ENCODE results near the gene FPR2.
"Not testable (repeated sequence)": the region's sequence is repeated elsewhere in the genome, so short reads cannot be mapped to it uniquely, and the experiment has no call there.

Gene FPR2, protein sequence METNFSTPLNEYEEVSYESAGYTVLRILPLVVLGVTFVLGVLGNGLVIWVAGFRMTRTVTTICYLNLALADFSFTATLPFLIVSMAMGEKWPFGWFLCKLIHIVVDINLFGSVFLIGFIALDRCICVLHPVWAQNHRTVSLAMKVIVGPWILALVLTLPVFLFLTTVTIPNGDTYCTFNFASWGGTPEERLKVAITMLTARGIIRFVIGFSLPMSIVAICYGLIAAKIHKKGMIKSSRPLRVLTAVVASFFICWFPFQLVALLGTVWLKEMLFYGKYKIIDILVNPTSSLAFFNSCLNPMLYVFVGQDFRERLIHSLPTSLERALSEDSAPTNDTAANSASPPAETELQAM

DNA sequence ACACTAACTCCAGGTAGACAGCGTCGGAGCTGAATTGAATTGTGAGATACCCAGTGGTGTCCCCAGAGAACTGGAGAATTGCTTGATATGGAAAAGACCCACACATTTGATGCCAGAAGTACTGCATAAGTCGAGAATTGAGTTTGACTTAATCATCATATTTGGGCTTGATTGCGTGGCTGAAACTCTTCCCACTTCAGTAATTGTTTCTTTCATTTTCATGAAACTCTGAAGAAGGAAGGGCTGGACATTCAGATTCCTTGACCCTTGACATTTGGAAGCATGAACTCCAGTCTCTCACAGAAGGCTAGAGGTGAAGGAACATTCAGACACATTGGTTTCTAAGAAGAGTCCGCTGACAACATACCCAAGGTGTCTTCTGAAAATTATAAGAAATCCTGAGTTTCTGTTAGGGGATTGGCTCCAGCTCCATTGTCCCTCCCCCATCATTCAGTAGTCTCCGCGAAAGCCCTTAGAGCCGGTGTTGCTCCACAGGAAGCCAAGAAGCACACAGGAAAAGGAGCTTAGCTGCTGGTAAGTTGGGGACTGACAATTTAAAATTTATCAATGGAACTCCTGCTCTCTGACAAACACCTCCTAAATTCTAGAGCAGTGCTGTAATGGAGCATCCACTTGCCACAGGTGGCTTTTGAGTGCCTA is at the start of gene FPR2:
Gene FPR2, plus strand, starts transcription at position 484 of the 660 bp plus-strand sequence. CDS start 7,479 bp downstream, outside the sequence.
- no peak for DNase-seq

GRCh38 chr19:51711702-51712101 is 49.3 kb upstream of the FPR2 start:
- no peak for DNase-seq

DNA sequence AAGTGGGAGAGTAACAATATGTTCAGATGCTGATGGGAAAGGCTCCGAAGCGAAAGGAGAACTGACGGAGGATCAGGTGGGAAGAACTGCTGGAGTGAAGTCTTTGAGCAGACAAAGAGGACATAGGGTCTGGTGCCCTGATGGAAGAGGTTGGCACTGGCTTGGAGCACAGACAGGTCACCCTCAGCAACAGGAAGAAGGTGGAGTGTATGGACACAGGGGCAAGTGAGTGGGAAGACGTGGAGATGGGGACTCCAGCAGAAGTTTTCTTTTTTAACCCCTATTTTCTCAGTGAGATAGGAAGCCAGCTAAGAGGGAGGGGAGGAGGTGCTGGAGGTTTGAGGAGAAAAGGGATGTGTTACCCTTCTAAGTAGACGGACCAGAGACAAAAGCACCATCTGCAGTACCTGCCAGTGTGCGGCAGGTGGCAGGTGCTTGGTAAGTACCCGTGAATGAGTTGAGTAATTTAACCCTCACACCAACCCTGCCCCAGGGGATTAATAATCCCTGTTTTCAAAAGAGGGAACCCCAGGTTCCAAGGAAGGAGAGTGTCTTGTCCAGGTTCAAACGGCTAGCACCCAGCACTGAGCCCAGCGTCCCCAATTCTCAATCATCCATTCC is 48.4 kb upstream of the FPR2 start:
- DNase-seq: no peak

DNA sequence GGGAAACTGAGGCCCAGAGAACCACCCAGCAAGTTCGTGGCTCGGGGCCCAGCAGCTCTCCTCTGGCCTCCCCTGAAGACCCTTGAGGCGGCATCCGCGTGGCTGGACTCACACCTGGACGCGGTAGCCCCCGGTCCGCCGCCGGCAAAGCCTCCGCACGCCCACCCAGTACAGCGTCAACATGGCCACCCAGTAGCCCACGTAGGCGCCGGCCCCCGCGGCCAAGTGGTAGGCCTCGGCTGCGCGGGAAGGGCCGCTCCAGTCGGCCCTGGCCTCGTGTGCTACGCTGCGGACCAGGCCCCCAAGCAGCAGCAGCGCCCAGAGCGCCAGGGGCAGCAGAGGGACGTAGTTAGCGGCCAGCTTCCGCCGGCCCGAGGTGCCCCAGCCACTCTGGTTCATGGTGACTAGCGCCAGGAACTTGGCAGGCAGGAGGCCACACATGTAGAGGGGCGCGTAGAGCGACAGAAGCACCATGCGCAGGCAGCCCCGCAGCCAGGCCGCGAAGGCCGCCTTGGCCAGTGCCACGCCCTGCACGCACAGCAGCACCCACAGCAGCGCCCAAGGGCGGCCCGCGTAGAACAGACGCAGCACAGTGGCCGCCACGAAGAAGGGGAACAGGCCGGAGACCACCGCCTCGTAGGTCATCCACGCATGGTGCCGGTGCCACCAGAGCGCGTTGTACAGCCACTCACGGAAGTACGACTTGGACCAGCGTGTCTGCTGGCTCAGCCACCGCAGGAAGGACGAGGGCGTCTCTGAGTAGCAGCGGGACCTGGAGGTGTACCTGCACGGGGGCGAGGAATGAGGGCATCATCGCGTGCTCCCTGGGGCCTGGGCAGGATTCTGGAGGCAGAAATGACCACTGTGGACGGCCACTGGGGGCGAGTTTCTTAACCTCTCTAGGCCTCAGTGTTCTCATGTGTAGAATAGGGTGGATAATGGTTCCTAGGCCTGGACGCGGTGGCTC is 47.4 kb upstream of the FPR2 start:
- no peak for DNase-seq

- no peak for DNase-seq
Observed at GRCh38 chr19:51714848-51715247, 46.1 kb upstream of the FPR2 start.

GRCh38 chr19:51715850-51716249 is 45.1 kb upstream of the FPR2 start:
- no peak for DNase-seq

- DNase-seq: no peak
Observed at GRCh38 chr19:51716925-51717324, 44.1 kb upstream of the FPR2 start.

GRCh38 chr19:51719251-51719988 is 41.6 kb upstream of the FPR2 start:
- DNase-seq: no peak

DNA sequence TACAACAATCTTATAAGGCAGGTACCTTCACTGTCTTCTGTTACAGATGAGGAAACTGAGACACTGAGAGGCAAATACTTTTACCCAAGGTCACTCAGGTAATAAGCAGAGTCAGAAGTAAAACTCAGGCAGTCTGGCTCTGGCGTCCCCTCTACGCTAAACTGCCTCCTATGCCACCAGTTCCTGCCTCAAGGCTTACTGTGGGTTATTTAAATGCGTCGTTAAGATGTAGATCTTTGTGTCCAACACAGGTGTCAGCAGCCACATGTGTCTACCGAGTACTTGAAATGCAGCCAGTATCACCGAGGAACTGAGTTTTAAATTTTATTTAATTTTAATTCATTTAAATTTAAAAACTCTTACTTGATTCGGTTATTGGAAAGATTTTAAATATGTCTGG is 39.1 kb upstream of the FPR2 start:
- no peak for DNase-seq

GRCh38 chr19:51722492-51722891 is 38.5 kb upstream of the FPR2 start:
- no peak for DNase-seq

GRCh38 chr19:51724543-51724942 is 36.4 kb upstream of the FPR2 start:
- no peak for DNase-seq

DNA sequence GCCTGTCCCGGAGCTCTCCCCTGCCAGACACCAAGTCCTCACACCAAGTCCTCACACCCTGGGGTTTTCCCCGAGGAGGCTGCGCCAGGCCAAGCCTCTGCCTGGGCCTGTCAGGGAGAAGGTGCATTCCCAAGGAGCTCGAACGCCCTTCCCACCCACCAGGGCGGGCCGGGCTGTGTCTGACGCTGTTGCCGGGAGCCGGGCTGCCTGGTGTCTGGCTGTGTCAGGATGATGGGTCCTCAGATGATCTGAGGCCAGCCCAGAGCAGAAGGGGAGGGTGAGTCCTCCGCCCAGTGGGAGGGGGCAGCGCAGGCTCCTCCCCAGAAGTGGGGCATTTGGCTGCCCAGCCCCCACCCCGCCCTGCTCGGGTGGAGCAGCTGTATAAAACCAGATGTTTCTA is 34.9 kb upstream of the FPR2 start:
- no peak for DNase-seq

- DNase-seq: no peak
Observed at GRCh38 chr19:51727349-51727880, 33.6 kb upstream of the FPR2 start.

DNA sequence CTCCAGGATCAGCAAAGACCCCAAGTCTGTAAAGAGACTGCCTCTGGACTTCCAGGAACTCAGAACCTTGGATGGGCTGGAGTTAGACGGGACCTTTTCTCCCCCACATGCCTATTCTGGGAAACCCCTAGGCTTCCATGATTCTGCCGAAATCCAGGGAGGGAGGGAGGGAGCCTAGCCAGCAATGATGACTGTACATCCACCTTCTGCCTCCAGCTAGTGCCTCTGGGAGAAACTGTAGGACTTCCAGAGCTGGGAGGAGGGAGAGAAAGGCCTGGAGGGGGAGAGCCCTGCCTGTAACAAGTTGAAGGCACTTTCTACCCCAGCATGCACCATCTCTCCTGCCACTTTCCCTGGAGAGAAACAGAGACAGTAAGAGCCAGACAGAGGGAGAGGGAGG is 31.2 kb upstream of the FPR2 start:
- no peak for DNase-seq

DNA sequence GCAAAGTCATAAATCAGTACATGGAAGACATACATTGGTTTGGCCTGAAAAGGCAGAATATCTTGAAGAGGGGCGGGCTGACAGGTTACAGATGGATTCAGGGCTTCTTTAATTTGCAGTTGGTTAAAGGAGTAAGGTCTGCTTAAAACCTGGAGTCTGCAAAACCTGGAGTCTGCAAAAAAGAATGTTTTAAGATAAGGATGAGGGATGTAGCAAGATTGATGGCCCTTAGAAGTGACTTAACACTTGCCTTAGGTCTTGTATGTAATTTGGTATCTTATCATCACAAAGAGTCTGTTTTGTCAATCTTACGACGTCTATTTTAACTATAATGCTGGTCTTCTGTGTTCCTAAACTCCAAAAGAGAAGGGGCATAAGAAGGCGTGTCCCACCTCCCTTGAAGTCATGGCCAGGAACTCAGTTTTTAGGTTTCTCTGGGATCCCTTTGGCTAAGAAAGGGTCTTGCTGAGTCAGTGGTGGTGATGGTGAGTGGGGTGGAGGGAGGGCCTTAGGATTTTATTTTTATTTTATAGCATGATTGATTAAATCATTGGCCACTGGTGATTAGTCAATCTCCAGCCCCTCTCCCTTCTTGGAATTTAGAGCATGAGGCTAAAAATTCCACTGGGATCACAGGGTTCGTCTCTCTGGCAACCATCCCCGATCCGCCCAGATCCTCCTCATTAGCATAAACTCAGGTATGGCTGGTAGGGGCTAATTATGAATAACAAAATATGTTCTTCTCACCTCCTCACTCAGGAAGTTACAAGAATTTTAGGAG is 27.0 kb upstream of the FPR2 start:
- no peak for DNase-seq

GRCh38 chr19:51735759-51736449 is 25.1 kb upstream of the FPR2 start:
- no peak for DNase-seq

- no peak for DNase-seq
Observed at GRCh38 chr19:51737389-51737788, 23.6 kb upstream of the FPR2 start.

- DNase-seq: no peak
Observed at GRCh38 chr19:51737924-51738323, 23.1 kb upstream of the FPR2 start.

DNA sequence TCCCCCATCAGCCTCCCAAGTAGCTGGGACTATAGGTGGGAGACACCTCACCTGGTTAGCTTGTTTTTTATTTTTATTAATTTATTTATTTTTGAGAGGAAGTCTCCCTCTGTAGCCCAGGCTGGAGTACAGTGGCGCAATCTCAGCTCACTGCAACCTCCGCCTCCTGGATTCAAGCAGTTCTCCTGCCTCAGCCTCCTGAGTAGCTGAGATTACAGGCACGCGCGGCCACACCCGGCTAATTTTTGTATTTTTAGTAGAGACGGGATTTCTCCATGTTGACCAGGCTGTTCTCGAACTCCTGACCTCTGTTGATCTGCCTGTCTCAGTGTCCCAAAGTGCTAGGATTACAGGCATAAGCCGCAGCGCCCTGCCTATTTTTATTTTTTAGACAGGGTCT is 22.5 kb upstream of the FPR2 start:
- DNase-seq: not testable (repeated sequence)

DNA sequence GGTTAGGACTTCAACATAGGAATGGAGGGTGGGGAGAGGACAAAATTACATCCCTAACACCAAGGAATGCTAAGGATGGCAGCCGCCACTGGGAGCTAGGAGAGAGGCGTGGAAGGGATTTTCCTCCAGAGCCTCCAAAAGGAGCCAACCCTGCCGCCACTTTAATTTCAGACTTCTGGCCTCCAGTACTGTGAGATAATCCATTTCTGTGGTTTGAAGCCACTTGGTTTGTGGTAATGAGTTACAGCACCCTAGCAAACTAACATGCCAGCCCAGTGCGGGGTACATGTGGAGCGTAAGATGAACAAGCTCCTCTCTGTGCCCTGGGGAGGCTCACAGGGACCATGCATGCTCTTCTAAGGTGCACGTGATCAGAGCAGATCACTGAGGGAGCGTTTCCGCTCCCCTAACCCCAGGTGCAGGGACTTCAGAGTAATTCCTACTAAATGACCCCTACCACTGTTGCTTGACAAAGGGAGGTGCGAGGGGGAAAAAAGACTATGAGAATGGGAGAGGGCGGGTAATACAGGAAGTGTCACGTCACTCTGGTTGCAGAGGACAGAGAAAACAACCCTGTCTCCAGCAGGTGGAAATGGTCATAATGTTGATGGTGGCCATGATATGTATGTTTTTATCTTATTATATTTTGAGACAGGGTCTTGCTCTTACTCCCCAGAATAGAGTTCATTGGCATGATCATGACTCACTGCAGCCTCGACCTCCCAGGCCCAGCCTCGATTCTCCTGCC is 21.3 kb upstream of the FPR2 start:
- no peak for DNase-seq
